RWPE1 (cell line): Measurements from ENCODE around the gene CCDC73.
A peak's percentile ranks its signal among the peaks of the same experiment; 100 is the strongest.

Experiments used
- CTCF ChIA-PET: fragments of 350-600 bp; sonication (Branson Sonifier 250); formaldehyde crosslinking; extraction: SDS; loops from one replicate; lab custom pipeline; 2021; lab: Yijun Ruan, JAX
- POLR2A ChIA-PET: fragments of 400-600 bp; formaldehyde crosslinking; extraction: SDS; loops from one replicate; lab custom pipeline; 2020; ENCODE audit warnings: antibody characterized with exemption; ENCODE audit not compliant: low non-redundant PET; lab: Yijun Ruan, JAX
- DNase-seq: peaks from one replicate; pipeline ENCODE4 v3.0.0; 2012; ENCODE audit warnings: low spot score
- H3K27ac ChIP-seq: fragments of 450-650 bp; 2 replicates; pipeline ENCODE4 v1.5.1; 2017
- TF ChIP-seq, protein P1 (sequence below): fragments of 450-650 bp; conservative IDR thresholded peaks from 2 replicates; pipeline ENCODE4 v1.5.1; 2017; ENCODE audit warnings: low read depth, mild to moderate bottlenecking

Gene CCDC73

GRCh38 chr11:32594272-32594671 lies 200.2 kb downstream of the CCDC73 start:
- ChIA-PET POLR2A (no interaction called here), CTCF (no interaction called here)
- no peak for DNase-seq
- no peak overlapping the region for H3K27ac ChIP-seq
- TF ChIP-seq, protein P1, sequence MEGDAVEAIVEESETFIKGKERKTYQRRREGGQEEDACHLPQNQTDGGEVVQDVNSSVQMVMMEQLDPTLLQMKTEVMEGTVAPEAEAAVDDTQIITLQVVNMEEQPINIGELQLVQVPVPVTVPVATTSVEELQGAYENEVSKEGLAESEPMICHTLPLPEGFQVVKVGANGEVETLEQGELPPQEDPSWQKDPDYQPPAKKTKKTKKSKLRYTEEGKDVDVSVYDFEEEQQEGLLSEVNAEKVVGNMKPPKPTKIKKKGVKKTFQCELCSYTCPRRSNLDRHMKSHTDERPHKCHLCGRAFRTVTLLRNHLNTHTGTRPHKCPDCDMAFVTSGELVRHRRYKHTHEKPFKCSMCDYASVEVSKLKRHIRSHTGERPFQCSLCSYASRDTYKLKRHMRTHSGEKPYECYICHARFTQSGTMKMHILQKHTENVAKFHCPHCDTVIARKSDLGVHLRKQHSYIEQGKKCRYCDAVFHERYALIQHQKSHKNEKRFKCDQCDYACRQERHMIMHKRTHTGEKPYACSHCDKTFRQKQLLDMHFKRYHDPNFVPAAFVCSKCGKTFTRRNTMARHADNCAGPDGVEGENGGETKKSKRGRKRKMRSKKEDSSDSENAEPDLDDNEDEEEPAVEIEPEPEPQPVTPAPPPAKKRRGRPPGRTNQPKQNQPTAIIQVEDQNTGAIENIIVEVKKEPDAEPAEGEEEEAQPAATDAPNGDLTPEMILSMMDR = no peak

DNA sequence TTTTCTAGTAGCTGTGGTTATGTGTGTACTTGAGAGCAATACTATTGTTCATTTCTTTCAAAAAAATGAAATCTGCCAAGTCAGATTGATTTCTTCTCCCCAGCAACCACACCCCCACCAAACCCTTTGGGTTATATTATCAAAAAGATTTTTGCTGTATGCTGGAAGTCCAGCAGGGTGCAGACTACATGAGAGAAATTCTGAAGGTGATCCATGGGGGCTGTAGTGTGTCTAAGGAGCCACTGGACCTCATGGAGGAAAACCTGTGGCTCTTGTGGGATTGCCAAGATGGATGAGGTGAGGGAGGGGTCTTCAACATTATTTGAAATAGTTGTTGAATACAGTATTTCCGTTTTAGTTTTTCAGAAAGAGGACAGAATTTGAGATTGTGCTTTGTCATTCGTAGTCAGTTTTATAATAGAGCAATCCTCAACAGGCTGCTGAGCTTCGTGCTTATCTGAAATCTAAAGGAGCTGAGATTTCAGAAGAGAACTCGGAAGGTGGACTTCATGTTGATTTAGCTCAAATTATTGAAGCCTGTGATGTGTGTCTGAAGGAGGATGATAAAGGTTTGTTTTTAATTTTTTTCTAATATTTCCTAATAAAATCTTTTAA lies 207.8 kb downstream of the CCDC73 start:
- H3K27ac ChIP-seq = no peak overlapping the region
- DNase-seq = peak; percentile 30
- POLR2A ChIA-PET = no interaction called here
- TF ChIP-seq, protein P1 = no peak
- CTCF ChIA-PET = interaction anchor here (0.6 kb wide), 1 partner anchor 943 kb away, joined by 3 read pairs; no protein-coding TSS in a partner anchor

- TF ChIP-seq, protein P1 = no peak
- CTCF ChIA-PET = interaction anchor here (0.9 kb wide), 1 partner anchor 199 kb away, joined by 3 read pairs; no protein-coding TSS in a partner anchor
These were observed 209.5 kb downstream of the CCDC73 start for GRCh38 chr11:32584921-32585320.

DNA sequence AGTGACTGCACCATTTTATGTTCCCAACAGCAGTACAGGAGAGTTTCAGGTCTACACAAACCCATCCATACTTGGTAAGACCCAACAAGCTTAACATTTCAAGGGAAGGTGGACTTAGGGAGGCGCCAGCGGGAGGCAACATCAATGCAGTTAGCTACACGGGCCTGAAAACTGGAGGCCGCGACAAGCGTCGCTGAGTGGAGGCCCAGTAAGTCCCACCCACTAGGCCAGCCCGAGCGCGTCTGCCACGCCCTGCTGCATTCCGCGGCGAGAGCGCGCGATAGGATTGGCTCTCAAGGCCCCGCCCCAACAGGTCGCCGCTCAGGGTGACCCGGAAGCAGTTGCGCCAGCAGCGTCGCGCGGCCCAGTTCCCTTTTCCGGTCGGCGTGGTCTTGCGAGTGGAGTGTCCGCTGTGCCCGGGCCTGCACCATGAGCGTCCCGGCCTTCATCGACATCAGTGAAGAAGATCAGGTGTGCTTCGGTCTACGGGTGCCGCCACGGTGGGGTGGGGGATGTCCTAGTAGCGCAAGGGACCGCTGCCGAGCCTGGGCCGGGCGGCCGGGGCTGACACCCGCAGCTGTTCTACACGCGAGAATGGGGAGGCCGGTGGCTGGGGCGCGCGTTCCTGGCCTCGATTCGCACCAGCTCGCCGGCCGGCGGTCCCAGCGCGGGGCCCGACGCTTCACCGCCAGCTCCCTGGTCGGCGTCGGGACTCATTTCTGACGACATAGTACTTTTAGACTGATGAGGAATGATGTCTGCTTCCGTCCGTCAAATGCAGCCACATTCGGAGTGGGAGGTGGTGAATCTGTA lies 210.8 kb downstream of the CCDC73 start, which contains the start of gene EIF3M:
Gene EIF3M, plus strand, starts transcription at position 373 of the 813 bp plus-strand sequence. Its CDS starts 57 bp downstream, at position 430.
- CTCF ChIA-PET = interaction anchor here (0.9 kb wide), 1 partner anchor 197 kb away, joined by 3 read pairs; no protein-coding TSS in a partner anchor
- POLR2A ChIA-PET = no interaction called here

More at GRCh38 chr11:32584921-32585320, 209.5 kb downstream of the CCDC73 start:
- peak; percentile 5 for DNase-seq
- POLR2A ChIA-PET = no interaction called here
- H3K27ac ChIP-seq = no peak overlapping the region

GRCh38 chr11:32581556-32581955 lies 212.9 kb downstream of the CCDC73 start:
- ChIA-PET CTCF (no interaction called here), POLR2A (no interaction called here)
- TF ChIP-seq, protein P1 = no peak
- no peak overlapping the region for H3K27ac ChIP-seq
- DNase-seq = no peak

More for the DNA sequence above, 210.8 kb downstream of the CCDC73 start, which contains the start of gene EIF3M:
- TF ChIP-seq, protein P1 = no peak
- peak within 1 kb of the TSS; percentile 88 for H3K27ac ChIP-seq
- peak; percentile 89 for DNase-seq

GRCh38 chr11:32580967-32581366 lies 213.5 kb downstream of the CCDC73 start:
- H3K27ac ChIP-seq = no peak overlapping the region
- ChIA-PET POLR2A (no interaction called here), CTCF (no interaction called here)
- TF ChIP-seq, protein P1 = no peak
- peak; percentile 8 for DNase-seq
